HepG2 (cell line): Measurements from ENCODE around the gene TTLL10. TPM values are rescaled to one million over a fixed set of nuclear protein-coding genes. Genes with fewer than 3 reads are reported as not detected.

ENCODE experiments used
- ARID2 ChIP-seq: sonication (generic); formaldehyde crosslinking; IDR thresholded peaks from 2 replicates; pipeline ENCODE4 v1.8.1; 2022; ENCODE audit warnings: mild to moderate bottlenecking, missing genetic modification reagents, borderline replicate concordance
- ATF4 ChIP-seq, 2 experiments: fragments of 450-650 bp in 1 of 2; sonication (generic) in 1 of 2; formaldehyde crosslinking; IDR thresholded peaks; 2 replicates each; pipeline versions ENCODE4 v1.5.0 to v1.8.0; 2020 to 2022; ENCODE audit warnings: mild to moderate bottlenecking in 1 of 2, missing genetic modification reagents in 1 of 2
- EEA1 ChIP-seq: sonication (generic); formaldehyde crosslinking; IDR thresholded peaks from 2 replicates; pipeline ENCODE4 v1.5.1; 2020; ENCODE audit warnings: mild to moderate bottlenecking, missing genetic modification reagents, borderline replicate concordance
- FOXJ3 ChIP-seq: sonication (generic); formaldehyde crosslinking; IDR thresholded peaks from 2 replicates; pipeline ENCODE4 v1.4.0; 2020; ENCODE audit warnings: missing genetic modification reagents, mild to moderate bottlenecking, borderline replicate concordance
- HDAC2 ChIP-seq: sonication (generic); formaldehyde crosslinking; IDR thresholded peaks from 2 replicates; pipeline ENCODE4 v1.4.0; 2020; ENCODE audit warnings: missing genetic modification reagents
- HOXA3 ChIP-seq: sonication (generic); formaldehyde crosslinking; IDR thresholded peaks from 2 replicates; pipeline ENCODE4 v1.5.0; 2020; ENCODE audit warnings: missing genetic modification reagents
- NFIB ChIP-seq: sonication (generic); formaldehyde crosslinking; IDR thresholded peaks from 2 replicates; pipeline ENCODE4 v1.9.0; 2021; ENCODE audit warnings: missing genetic modification reagents, mild to moderate bottlenecking, borderline replicate concordance
- PHF21A ChIP-seq: sonication (generic); formaldehyde crosslinking; IDR thresholded peaks from 2 replicates; pipeline ENCODE4 v1.5.0; 2020; ENCODE audit warnings: mild to moderate bottlenecking, missing genetic modification reagents
- SRF ChIP-seq: IDR thresholded peaks from 2 replicates; pipeline ENCODE4 v1.6.1; 2011; ENCODE audit warnings: mild to moderate bottlenecking, low read depth, low read length, moderate library complexity
- SRSF9 ChIP-seq: fragments of 200-400 bp; formaldehyde crosslinking; IDR thresholded peaks from 2 replicates; pipeline ENCODE4 v1.6.1; 2018; ENCODE audit warnings: borderline replicate concordance, mild to moderate bottlenecking, low read depth, low read length; ENCODE audit not compliant: insufficient read depth, poor library complexity, severe bottlenecking
- YY1 ChIP-seq: IDR thresholded peaks from 2 replicates; pipeline ENCODE4 v1.6.1; 2011; ENCODE audit warnings: low read length, low read depth, moderate library complexity, mild to moderate bottlenecking; ENCODE audit not compliant: insufficient read depth, insufficient replicate concordance
- ZFP62 ChIP-seq: sonication (generic); formaldehyde crosslinking; IDR thresholded peaks from 2 replicates; pipeline ENCODE4 v1.4.0; 2020; ENCODE audit warnings: missing genetic modification reagents
- ZKSCAN5 ChIP-seq: sonication (generic); formaldehyde crosslinking; IDR thresholded peaks from 2 replicates; pipeline ENCODE4 v1.5.1; 2020; ENCODE audit warnings: mild to moderate bottlenecking, missing genetic modification reagents
- ZNF546 ChIP-seq: sonication (generic); formaldehyde crosslinking; conservative IDR thresholded peaks from 2 replicates; pipeline ENCODE4 v1.8.1; 2023; ENCODE audit warnings: mild to moderate bottlenecking, missing genetic modification reagents
- ZNF788 ChIP-seq: sonication (generic); formaldehyde crosslinking; IDR thresholded peaks from 2 replicates; pipeline ENCODE4 v1.5.0; 2020; ENCODE audit warnings: mild to moderate bottlenecking, missing genetic modification reagents, borderline replicate concordance
- polyA plus RNA-seq, 8 experiments: library from polyadenylated mRNA; depleted of rRNA in 3 of 8; stranded (reverse) in 7 of 8; unstranded in 1 of 8; fragments of >200 nt; fragmentation: Illumina TruSeq in 4 of 8; extraction: Trizol in 4 of 8; gene quantifications; 2 replicates each; pipeline versions ENCODE4 v1.2.1 to v1.2.3, GENCODE V29; 2011 to 2016; ENCODE audit warnings: low read depth in 4 of 8, missing spikeins in 1 of 8, mixed read lengths in 1 of 8; ENCODE audit not compliant: insufficient read depth in 1 of 8
- total RNA-seq, 5 experiments: library from RNA; depleted of rRNA; stranded (reverse); fragments of >200 nt; fragmentation: Illumina TruSeq; extraction: Trizol; gene quantifications; 2 replicates each; pipeline ENCODE4 v1.2.3, GENCODE V29; 2016; ENCODE audit warnings: low read depth in 1 of 5
- TF ChIP-seq, protein P1 (sequence below): sonication (generic); formaldehyde crosslinking; IDR thresholded peaks from 2 replicates; pipeline ENCODE4 v1.5.0; 2020; ENCODE audit warnings: mild to moderate bottlenecking, missing genetic modification reagents, moderate library complexity
- TF ChIP-seq, protein P2 (sequence below): IDR thresholded peaks from 2 replicates; pipeline ENCODE4 v1.6.1; 2018; ENCODE audit warnings: missing genetic modification reagents, mild to moderate bottlenecking, missing compliant biosample characterization
- TF ChIP-seq, protein P3 (sequence below): sonication (generic); formaldehyde crosslinking; IDR thresholded peaks from 2 replicates; pipeline ENCODE4 v1.8.1; 2023; ENCODE audit warnings: mild to moderate bottlenecking, missing genetic modification reagents
- TF ChIP-seq, protein P4 (sequence below): sonication (generic); formaldehyde crosslinking; IDR thresholded peaks from 2 replicates; pipeline ENCODE4 v1.8.1; 2022; ENCODE audit warnings: low read depth, mild to moderate bottlenecking, missing genetic modification reagents

TTLL10 gene
- total and polyA plus RNA-seq, 2 of the 13 experiments (the other 11 are each of a cell fraction or from before 2014, with no cell fraction given) = not detected

- TF ChIP-seq SRF = peak; percentile 76; the same call in 1 of the 2 replicates
- TF ChIP-seq EEA1 = no peak
- TF ChIP-seq PHF21A (CRISPR knock-in tag) = peak; percentile 80
- peak; percentile 83; the same call in 1 of the 2 replicates for TF ChIP-seq ZNF546 (CRISPR knock-in tag)
- no peak for TF ChIP-seq NFIB (CRISPR knock-in tag)
- TF ChIP-seq ZNF788 (CRISPR knock-in tag) = peak; percentile 59; the same call in 1 of the 2 replicates
- TF ChIP-seq, protein P1, sequence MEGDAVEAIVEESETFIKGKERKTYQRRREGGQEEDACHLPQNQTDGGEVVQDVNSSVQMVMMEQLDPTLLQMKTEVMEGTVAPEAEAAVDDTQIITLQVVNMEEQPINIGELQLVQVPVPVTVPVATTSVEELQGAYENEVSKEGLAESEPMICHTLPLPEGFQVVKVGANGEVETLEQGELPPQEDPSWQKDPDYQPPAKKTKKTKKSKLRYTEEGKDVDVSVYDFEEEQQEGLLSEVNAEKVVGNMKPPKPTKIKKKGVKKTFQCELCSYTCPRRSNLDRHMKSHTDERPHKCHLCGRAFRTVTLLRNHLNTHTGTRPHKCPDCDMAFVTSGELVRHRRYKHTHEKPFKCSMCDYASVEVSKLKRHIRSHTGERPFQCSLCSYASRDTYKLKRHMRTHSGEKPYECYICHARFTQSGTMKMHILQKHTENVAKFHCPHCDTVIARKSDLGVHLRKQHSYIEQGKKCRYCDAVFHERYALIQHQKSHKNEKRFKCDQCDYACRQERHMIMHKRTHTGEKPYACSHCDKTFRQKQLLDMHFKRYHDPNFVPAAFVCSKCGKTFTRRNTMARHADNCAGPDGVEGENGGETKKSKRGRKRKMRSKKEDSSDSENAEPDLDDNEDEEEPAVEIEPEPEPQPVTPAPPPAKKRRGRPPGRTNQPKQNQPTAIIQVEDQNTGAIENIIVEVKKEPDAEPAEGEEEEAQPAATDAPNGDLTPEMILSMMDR (CRISPR knock-in tag) = peak; percentile 28; the same call in 1 of the 2 replicates
- TF ChIP-seq ZKSCAN5 (CRISPR knock-in tag) = no peak
- TF ChIP-seq, protein P2, sequence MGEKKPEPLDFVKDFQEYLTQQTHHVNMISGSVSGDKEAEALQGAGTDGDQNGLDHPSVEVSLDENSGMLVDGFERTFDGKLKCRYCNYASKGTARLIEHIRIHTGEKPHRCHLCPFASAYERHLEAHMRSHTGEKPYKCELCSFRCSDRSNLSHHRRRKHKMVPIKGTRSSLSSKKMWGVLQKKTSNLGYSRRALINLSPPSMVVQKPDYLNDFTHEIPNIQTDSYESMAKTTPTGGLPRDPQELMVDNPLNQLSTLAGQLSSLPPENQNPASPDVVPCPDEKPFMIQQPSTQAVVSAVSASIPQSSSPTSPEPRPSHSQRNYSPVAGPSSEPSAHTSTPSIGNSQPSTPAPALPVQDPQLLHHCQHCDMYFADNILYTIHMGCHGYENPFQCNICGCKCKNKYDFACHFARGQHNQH (CRISPR knock-in tag) = peak; percentile 52; the same call in 1 of the 2 replicates
- TF ChIP-seq, protein P3, sequence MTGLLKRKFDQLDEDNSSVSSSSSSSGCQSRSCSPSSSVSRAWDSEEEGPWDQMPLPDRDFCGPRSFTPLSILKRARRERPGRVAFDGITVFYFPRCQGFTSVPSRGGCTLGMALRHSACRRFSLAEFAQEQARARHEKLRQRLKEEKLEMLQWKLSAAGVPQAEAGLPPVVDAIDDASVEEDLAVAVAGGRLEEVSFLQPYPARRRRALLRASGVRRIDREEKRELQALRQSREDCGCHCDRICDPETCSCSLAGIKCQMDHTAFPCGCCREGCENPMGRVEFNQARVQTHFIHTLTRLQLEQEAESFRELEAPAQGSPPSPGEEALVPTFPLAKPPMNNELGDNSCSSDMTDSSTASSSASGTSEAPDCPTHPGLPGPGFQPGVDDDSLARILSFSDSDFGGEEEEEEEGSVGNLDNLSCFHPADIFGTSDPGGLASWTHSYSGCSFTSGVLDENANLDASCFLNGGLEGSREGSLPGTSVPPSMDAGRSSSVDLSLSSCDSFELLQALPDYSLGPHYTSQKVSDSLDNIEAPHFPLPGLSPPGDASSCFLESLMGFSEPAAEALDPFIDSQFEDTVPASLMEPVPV (CRISPR knock-in tag) = 0 out of 2 replicates have a peak, but pooled peaks have one; percentile 40
- TF ChIP-seq YY1 = peak; percentile 76
- TF ChIP-seq ATF4 (CRISPR knock-in tag; IDR thresholded peaks at IDR 0.05) = no peak
- TF ChIP-seq, protein P4, sequence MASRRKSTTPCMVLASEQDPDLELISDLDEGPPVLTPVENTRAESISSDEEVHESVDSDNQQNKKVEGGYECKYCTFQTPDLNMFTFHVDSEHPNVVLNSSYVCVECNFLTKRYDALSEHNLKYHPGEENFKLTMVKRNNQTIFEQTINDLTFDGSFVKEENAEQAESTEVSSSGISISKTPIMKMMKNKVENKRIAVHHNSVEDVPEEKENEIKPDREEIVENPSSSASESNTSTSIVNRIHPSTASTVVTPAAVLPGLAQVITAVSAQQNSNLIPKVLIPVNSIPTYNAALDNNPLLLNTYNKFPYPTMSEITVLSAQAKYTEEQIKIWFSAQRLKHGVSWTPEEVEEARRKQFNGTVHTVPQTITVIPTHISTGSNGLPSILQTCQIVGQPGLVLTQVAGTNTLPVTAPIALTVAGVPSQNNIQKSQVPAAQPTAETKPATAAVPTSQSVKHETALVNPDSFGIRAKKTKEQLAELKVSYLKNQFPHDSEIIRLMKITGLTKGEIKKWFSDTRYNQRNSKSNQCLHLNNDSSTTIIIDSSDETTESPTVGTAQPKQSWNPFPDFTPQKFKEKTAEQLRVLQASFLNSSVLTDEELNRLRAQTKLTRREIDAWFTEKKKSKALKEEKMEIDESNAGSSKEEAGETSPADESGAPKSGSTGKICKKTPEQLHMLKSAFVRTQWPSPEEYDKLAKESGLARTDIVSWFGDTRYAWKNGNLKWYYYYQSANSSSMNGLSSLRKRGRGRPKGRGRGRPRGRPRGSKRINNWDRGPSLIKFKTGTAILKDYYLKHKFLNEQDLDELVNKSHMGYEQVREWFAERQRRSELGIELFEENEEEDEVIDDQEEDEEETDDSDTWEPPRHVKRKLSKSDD (CRISPR knock-in tag) = no peak
- peak; percentile 69 for TF ChIP-seq HOXA3 (CRISPR knock-in tag)
- no peak for TF ChIP-seq SRSF9
- peak; percentile 61 for TF ChIP-seq FOXJ3
- TF ChIP-seq ARID2 = peak; percentile 74; the same call in 1 of the 2 replicates
- no peak for TF ChIP-seq ZFP62
- peak; percentile 42; the same call in 1 of the 2 replicates for TF ChIP-seq HDAC2 (CRISPR knock-in tag)
Measured at GRCh38 chr1:1124786-1125642, 48.7 kb upstream of the TTLL10 start (continued).
